Left forelimb (tissue), 1 donor: ENCODE data around the gene CMSS1.

ENCODE experiments used
- DNase-seq: peaks from one replicate; pipeline ENCODE4 v3.0.0-alpha.2; 2018; ENCODE audit warnings: low spot score

Gene CMSS1

DNA sequence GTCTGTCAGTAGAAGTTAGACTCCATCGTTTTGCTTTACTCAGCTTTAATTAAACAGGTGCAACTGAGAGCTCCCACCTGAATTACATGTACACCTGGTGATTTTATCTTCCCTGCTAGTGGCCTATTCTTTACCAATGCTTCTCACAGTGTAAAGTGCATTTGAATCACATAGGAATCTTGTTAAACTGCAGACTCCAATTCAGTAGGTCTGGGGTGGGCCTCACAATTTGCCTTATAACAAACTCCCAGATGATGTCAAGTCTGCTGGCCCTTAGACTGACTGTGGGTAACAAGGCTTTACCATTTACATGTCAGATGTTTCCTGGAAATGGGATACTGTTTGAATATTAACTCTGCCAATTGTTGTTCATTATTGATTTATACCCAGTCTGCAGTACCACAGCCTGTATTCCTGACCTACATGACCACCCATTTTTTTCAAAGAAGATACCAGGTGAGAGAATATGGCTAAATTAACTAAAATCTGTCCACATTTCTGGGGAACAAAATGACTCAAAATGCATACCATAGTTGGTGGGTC lies 37.2 kb downstream of the CMSS1 start:
- DNase-seq = no peak

DNA sequence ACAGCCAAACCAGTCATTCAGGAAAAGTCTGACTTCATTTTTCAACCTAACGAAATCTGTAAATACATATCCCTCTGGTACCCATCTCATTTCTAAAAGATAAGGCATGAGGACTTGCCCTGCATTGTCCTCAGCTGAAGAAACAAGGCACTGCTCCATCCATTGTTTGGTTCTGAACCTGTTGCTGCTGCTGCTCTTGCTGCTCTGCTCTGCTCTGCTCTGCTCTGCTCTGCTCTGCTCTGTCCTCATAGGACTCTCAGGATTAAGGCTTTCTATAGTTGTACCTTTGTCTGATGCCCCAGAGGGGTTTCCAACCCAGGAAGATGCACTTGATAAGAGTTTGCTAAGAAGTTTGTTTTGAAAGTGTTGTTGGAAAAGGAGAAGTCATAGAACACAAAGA lies 38.2 kb downstream of the CMSS1 start:
- DNase-seq = no peak

DNA sequence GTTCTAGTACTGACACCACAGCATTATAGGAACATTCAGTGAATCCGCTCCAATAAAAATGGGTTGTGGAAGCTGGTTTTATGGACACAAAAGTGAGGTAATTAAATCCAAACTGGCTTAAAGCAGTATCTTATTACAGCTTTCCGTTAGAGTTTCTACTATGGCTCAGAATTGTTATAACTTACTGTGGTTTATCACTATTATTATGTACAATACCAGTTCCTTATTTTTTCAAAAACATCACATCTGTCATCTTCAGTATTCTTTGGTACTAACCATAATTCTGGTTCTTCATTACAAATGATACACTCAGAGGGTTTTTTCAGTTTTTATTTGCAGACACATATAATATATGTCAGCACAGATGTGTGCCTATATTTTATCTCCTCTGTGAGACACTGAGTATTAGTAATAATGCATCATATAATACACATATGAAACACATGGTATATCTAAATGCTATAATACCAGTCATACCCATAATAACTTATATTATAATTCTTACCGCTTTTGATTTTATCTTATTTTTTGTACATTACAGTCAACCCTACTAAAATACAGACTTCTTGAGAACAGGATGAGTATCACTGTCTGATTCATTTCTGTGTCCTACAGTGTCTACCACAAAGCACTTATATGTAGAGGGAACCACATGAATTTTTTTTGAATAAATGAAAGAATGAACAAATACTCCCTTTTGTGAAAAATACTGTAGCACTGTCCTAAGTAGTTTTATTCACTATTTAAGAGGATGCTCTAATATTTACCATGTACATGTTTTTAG lies 39.0 kb downstream of the CMSS1 start:
- no peak for DNase-seq

DNA sequence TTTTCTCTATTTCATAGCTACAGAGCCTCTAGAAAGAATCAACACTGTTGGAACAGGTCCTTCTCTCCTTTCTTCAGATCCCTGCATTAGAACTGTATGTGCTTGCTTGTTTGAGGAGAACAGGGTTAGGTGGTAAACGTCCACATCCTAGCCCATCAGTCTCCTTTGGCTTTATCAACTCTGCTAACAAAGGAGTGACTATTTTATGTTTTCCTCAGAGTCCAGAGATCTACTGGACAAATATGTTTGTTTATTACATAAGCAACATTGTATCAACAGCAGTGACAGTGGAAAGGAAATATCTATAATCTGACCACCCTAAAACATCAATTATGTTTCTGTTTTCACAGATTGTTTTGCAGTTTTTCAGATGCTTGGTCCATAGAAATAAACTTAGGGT lies 39.6 kb downstream of the CMSS1 start:
- DNase-seq = no peak

DNA sequence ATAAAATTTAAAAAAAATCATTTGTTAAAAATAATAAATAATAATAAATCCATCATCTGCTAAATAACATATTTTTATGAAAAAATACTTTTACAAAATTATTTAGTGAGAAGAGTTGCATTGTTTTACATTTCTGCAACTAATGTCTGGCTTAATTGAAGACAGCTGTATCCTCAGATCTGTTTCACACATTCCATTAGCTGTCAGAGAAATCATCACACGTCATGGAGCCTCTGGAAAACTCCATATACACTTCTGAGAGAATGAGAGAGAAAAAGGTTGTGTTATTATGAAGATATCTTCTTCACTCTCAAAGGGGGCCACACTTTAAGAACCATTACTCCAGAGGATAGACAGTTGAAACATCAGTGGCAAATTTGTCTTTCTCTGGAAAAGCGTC lies 40.8 kb downstream of the CMSS1 start:
- no peak for DNase-seq

DNA sequence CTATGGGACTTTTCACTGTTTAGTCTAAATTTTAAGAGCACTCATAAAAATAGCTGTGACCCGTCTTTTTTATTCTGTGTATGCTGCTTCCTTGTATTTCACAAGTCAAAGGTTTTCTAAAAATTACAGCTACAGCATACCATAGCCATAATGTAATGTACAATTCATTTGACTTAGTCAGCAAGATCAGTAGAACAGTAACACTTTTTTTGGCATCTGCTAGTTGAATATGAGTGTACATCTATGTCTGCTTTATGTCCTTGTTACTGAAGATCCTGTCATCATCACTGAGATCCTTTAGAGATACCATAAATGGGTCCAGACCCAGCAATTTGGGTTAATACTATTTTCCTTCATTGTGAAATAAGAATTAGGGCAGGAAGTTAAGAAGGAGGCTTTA lies 42.2 kb downstream of the CMSS1 start:
- no peak for DNase-seq

DNA sequence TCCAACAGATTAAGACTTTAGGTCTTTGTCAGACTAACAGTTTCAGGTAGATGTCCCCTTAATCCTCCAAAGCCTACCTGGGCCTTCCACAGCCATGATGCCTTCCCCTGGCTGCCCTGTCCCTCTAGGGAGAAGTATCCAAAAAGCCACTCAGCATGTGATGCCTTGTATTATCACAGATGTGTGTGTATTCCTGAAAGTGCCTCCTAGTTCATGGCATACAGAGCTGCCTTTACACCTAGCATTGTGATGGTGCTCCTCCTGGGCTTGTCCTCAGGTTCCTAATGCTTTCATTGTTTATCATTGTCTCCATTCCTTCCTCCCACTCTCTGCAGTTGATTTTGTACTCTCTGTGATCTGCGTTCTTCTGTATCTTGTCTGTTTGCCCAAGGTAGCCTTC lies 43.6 kb downstream of the CMSS1 start:
- no peak for DNase-seq

DNA sequence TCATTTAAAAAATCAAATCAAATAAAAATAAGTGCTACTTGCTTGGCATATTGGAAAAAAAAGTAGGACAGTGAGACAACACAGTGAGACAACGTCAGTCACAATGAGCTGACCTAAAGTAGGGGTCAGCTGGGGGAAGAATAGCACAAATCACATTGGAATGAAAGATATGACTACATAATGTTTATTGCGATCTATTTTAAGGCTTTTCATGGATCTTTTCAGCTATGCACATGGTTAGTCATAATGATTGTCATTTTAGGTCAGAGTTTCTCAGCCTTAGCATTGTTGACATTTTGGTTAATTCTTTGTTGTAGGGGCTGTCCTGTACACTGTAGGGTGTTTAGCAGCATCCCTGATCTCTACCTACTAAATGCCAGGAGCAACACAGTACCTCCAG lies 44.5 kb downstream of the CMSS1 start:
- no peak for DNase-seq

DNA sequence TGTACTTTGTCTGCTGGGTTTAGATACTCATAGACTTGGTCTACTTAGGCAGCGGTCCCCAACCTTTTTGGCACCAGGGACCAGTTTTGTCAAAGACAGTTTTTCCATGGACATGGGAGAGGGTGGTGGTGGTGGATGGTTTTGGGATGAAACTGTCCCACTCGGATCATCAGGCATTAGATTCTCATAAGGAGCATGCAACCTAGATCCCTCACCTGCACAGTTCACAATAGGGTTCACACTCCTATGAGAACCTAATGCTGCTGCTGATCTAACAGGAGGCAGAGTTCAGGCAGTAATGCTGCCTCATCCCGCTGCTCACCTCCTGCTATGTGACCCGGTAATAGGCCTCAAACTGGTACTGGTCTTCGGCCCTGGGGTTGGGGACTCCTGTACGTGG lies 45.3 kb downstream of the CMSS1 start:
- DNase-seq = no peak

DNA sequence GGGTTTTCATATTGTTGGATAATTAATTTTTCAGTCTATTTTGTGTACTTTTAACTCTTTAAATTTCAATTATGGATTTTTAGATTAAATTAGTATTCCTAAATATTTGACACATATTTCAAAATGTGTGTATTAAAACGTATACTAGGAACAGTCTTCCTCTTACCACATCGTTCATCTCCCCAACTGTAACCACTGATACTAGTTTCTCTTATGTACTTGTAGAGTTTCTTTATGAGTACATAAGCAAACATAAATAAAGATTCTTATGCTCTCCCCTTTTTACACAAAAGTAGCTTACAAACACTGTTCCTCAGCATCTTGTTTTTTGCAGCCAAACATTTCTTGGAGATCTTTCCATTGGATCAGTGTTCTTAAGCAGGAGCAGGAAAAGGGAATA lies 45.9 kb downstream of the CMSS1 start:
- DNase-seq = no peak

DNA sequence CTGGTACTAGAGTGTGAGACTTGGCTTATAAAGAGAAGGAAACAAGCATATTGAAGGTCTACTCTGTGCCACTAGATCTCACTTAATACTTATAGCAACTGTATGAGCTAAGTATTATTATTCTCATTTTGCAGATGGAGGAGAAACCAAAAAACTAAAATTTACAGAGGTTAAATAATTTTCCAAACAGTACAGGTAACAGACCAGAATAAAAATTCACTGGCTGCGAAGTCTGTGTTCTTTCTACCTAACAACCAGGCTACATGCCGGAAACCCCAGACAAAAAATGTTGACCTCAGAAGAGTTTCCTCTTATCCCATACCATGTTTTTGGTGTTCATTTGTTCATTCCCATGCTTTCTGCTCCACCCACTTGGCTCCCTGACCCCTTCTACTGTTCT lies 46.6 kb downstream of the CMSS1 start:
- DNase-seq = no peak

DNA sequence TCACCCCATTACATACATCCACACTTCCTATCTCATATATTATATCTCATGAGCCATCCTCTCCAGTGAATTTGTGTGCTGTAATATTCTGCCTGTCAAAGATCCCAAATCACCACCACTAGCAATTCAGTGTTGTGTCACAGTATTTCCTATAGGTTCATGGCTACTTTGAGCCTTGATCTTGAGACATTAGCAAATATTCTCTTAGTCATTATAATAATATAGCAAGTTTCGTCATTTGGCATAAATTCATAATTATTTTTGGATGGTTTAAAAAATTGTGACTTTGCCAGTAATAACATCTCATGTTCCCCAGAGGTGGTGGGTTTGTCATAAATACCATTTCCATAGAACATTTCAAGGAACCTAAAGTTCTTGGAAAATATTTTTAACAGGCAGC lies 47.7 kb downstream of the CMSS1 start:
- DNase-seq = no peak

DNA sequence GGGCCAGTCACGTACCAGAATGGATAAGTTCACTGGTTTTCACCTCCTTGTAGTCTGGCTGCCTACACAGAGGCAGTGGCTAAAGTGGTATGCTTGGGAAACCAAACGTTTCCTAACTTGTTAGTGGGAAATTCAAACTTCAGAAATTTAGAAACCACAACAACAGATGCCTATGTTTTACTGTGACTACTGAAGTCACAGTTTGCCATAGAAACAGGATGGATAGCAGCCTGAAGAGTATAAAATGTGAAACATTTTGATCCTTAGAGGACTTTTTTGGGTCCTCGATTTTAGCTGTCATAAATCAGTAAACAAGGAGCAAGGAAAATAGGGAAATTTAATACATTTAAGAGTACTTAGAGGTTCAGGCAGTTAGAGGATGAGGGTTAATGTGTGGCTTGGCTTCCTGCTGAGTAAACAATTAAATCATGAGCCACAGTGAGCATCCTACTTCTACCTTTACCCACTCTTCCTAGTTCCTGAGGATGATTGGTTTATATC lies 48.6 kb downstream of the CMSS1 start:
- no peak for DNase-seq

DNA sequence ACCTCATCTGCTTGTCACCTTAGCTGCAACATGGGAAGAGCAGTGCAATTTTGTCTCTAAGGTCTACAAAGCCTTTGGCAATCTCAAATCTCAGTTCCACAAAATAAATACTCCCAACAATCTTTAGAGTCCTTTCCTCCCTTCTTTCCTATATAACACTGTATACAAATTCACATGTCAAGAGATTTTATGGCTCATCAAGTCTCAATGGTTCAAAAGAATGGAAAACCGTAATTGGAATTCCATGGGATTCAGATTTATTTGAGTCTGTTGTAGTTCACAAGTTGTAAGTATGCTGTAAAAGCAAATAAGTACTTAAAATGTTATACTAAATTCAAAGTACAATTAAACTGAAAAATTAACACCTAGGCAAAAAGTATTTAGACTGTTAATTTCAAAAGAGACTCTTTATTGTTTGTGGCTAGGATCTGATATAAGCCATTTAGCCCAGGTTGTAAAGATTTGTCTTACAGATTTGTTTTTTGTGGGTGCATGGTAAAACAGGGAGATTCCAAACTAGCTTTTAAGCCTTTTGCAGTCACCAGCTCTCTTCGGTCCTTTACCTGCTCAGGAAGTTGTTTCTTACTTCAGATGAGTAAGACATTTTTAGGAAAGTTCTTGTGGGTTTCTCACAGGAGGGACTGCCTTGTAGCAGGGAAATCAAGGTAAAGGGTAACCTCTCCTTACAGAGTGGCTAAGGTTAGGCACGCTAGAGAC lies 50.1 kb downstream of the CMSS1 start:
- DNase-seq = no peak

DNA sequence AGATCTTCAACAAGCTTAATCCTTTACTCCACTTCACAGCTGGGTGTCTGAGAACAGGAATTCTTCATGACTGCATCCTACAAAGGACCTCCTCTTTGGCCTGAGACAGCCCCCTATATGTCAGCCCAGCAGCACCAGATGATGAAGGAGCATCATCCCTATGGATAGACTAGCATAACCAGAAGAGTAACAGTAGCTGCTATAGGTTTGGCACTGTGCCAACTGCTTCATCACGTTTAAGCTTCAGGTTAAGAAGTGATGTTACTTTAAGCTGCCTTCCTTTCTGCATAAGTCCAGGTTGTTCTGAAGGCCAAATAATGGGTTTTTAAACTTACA lies 50.6 kb downstream of the CMSS1 start:
- no peak for DNase-seq

DNA sequence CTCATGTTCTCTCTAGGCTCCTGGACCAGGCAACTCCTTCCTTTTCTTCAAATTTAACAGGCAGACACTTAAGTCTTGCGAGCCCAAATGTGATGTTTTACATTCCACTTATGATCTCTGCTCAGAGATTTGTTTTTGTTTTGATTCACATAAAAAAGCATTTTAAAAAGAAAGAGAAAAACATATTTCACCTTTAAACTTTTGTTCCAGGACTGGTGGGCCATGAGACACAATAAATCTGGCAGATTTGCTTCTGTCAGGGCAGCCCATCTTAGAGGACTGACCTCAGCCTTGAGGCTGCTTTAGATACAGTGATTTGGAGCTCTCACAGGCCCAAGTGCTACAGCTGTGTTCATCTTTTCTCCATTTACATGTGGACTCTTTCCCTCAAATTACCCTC lies 52.0 kb downstream of the CMSS1 start:
- no peak for DNase-seq

DNA sequence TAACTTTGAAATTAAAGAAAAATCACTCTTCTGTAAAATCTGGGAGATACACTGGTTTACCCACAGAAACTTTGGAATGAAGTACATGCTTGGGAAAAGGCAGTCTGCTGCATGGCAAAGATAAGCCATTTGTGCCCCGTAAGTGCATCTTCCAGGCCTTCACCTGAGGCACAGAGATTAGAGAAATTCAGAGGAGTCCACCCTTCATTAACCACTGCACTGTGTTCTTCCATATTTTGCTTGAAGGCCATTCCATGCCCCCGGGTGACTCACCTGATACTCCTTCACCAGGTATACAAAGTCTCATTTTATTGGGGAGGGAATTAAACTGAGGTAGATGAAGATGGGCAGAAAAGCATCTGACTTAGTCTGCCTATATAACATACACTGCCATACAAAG lies 53.0 kb downstream of the CMSS1 start:
- DNase-seq = no peak

DNA sequence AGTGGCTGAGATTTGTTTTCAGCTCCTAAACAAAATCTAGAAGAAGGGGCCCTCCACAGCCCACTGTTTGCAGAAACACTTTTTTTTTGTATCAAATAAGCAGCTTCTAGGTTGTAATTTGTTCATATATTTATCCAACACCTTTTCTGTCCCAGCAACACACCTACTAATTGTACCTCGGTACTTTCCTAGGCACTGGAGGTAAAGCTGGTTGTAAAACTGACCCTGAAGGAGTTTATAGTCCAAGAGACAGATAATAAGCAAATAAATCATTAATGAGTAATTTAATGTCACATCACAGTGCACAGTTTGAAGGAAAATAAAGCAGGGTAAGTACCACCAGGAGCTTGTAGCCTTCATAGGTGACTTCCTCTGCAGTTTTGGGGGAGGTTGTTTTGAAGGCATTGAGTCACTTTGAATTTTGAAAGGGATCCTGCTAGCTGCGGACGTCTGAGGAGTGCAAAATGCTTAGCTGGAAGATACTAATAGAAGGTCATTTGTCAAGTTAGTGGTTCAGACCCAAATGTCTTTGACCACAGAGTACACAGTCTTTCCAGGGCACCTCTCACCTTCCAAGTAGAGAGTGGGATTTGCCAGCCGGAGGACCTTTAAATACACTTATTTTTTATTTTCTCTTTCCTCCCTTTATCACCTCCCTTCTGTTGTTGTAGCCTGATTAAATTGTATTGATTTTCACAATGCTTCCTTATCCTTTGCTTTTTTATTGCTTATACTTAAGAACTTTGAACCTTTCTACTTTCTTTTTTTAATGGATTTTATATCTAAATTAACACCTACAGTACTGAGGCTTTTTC lies 53.8 kb downstream of the CMSS1 start:
- no peak for DNase-seq

DNA sequence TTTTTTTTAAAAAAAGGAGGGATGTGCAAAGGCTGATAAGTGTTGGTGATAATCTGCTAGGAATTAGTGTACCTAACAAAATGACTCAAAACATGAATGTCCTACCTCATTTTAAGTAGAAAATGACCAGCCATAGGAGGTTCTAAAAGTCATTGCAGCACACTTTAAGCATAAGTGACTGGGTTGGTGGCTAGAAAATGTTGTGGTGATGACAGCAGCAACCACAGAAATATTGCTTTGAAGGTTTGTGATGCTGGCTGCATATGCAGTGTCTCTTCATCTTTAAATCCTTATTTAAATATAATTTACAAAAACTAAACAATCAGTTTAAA lies 55.2 kb downstream of the CMSS1 start:
- no peak for DNase-seq

DNA sequence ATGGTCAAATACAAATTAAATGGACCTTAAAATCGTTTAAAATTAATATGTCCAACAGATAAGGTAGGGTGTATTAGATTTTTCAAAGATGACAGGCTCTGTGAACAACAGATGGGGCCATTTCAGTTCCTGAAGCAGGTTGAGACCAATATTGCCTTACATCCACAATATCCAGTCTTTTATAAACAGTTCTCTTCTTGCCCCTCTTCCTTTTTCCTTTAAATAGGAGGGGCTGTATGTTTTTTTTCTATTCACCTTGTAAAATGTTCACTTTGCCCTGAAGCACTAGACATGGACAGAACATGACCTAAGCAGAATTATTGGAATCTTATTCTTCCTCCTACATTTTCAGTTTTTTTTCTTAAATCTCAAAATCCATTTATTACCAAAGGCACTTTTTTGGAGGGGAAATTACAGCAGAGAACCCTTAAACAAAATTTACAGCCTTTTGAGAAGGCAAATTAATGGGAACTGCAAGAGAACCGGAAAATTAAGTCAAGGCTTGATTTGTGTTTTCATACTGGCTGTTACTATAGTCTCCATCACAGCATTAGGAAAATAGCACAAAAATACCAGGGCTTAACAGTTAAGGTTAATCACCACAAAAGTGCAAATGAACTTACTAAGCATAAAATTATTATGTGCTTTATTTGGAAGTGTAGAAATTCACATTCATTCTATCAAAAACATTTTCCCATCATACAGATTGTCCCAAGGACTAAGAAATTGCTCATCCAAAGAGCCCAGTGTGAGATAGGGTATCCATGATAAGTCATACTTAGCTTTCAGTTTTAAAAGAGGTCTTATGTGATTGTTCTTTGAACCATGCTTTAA lies 55.8 kb downstream of the CMSS1 start:
- DNase-seq = no peak

DNA sequence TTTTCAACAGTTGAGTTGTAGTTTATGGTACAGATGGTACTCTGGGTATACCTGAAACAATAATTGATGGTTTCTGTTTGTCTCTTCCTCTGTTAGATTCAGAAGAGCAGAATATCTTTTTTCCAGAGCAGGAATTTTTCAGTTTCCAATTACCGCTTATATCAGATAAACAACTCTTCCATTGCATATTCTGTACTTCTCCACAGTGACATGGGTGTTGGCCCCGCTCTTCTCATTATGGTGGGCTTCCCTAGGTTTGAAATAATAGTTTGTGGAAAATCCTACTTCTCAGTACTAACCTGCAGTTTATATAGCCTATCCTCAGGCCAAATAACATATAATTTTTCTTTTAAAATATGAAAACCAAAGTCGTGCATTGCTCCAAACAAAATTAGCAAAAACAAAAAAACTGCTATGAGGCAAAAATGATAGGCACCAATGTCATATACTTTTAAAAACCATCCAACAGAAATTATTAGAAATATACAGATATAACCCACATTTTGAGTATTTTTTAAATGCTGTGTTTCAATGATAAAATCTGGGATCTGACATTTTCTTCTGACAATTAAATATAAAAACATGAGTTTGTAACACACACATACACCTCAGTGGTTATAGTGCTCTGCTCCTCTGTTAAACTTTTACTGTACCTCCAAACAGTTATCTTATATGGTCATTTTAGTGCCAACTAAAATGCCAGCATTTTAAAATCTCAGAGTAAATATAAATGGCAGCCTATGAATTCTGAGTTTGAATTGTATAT lies 56.8 kb downstream of the CMSS1 start:
- no peak for DNase-seq
